Endothelial cell of umbilical vein (primary cell): ENCODE measurements around the gene JUP. TPM values are rescaled to one million over a fixed set of nuclear protein-coding genes. Genes with fewer than 3 reads are reported as not detected.

Source experiments
- BruUV-seq: library from RNA; stranded (reverse); fragments of 400-500 nt; replicated peaks from 2 replicates; lab custom pipeline; 2021; lab: Mats Ljungman, UMichigan
- CTCF ChIA-PET: fragments of 300-600, 350-600 bp; sonication (Branson Sonifier 250); formaldehyde crosslinking; loops from one replicate; lab custom pipeline; 2021; ENCODE audit warnings: antibody characterized with exemption, inconsistent platforms; lab: Charles Lee
- POLR2A ChIA-PET: fragments of 300-600, 350-600 bp; sonication (Branson Sonifier 250); formaldehyde crosslinking; loops from one replicate; lab custom pipeline; 2021; ENCODE audit warnings: antibody characterized with exemption, inconsistent platforms; lab: Charles Lee
- DNase-seq: peaks from one replicate; pipeline ENCODE4 v3.0.0-alpha.2; 2011; ENCODE audit warnings: low read depth, low spot score
- FAIRE-seq: peaks from 2 replicates; lab custom pipeline; 2011; peaks lifted over from hg19 to GRCh38; lab: Jason Lieb, UNC
- H2AFZ ChIP-seq: 2 replicates; pipeline ENCODE4 v1.6.0; 2012; ENCODE audit warnings: low read depth, low read length, control low read depth, inconsistent platforms
- H3K27ac ChIP-seq: 2 replicates; pipeline ENCODE4 v1.5.1; 2011; ENCODE audit warnings: low read depth, mild to moderate bottlenecking, control low read depth, low read length, moderate library complexity; ENCODE audit not compliant: insufficient read depth
- H3K27me3 ChIP-seq, 2 experiments: 2 replicates each; pipeline versions ENCODE4 v1.6.0 to v1.6.1; 2011; ENCODE audit warnings: low read length in 2 of 2, mixed read lengths in 1 of 2; ENCODE audit not compliant: control insufficient read depth in 2 of 2, insufficient read depth in 2 of 2
- H3K36me3 ChIP-seq, 2 experiments: 2 replicates in 1 of 2; 3 replicates in 1 of 2; pipeline ENCODE4 v1.5.1; 2011; ENCODE audit warnings: low read length in 2 of 2, mild to moderate bottlenecking in 1 of 2, moderate library complexity in 1 of 2; ENCODE audit not compliant: control insufficient read depth in 2 of 2, insufficient read depth in 2 of 2; ENCODE audit errors: extremely low read depth in 1 of 2
- H3K4me1 ChIP-seq: 3 replicates; pipeline ENCODE4 v1.5.1; 2011; ENCODE audit warnings: mild to moderate bottlenecking, low read length; ENCODE audit not compliant: control insufficient read depth, insufficient read depth; ENCODE audit errors: extremely low read depth
- H3K4me2 ChIP-seq: 2 replicates; pipeline ENCODE4 v1.6.1; 2011; ENCODE audit warnings: low read length, control low read depth, mixed read lengths; ENCODE audit not compliant: insufficient read depth
- H3K4me3 ChIP-seq, 3 experiments: fragments of 200-600 bp in 1 of 3; sonication (generic), shearing (Covaris generic) in 1 of 3; replicated peaks in 1 of 3; 2 replicates each; pipeline ENCODE4 v1.5.1; 2011 to 2016; ENCODE audit warnings: control low read depth in 3 of 3, low read length in 3 of 3, mild to moderate bottlenecking in 2 of 3, inconsistent platforms in 1 of 3, low read depth in 1 of 3, moderate library complexity in 1 of 3; ENCODE audit not compliant: insufficient read depth in 1 of 3
- H3K79me2 ChIP-seq: 2 replicates; pipeline ENCODE4 v1.6.0; 2012; ENCODE audit warnings: low read length, inconsistent platforms; ENCODE audit not compliant: control insufficient read depth, insufficient read depth
- H3K9ac ChIP-seq: replicated peaks from 2 replicates; pipeline ENCODE3; 2011; ENCODE audit warnings: low read length, control low read depth; ENCODE audit not compliant: insufficient read depth; ENCODE audit errors: extremely low read depth
- H3K9me1 ChIP-seq: replicated peaks from 3 replicates; pipeline ENCODE4 v1.6.0; 2011; ENCODE audit warnings: mild to moderate bottlenecking, low read length; ENCODE audit not compliant: control insufficient read depth, insufficient read depth; ENCODE audit errors: extremely low read depth
- H3K9me3 ChIP-seq: replicated peaks from 2 replicates; pipeline ENCODE4 v1.5.1; 2012; ENCODE audit warnings: low read length, inconsistent platforms; ENCODE audit not compliant: control insufficient read depth, insufficient read depth
- H4K20me1 ChIP-seq: replicated peaks from 2 replicates; pipeline ENCODE3; 2011; ENCODE audit warnings: mild to moderate bottlenecking, low read length; ENCODE audit not compliant: control insufficient read depth, insufficient read depth; ENCODE audit errors: extremely low read depth
- CTCF ChIP-seq, 2 donors: IDR thresholded peaks; 1 replicate in 1 of 2; 2 replicates in 1 of 2; pipeline ENCODE4 v1.5.1; 2011; ENCODE audit warnings: low read length in 2 of 2, mild to moderate bottlenecking in 2 of 2, moderate library complexity in 2 of 2, control low read depth in 1 of 2, inconsistent platforms in 1 of 2, low read depth in 1 of 2; ENCODE audit not compliant: insufficient read depth in 1 of 2; ENCODE audit errors: extremely low read depth in 1 of 2
- EZH2 ChIP-seq: IDR thresholded peaks from 2 replicates; pipeline ENCODE4 v1.6.1; 2012; ENCODE audit warnings: borderline replicate concordance, low read depth, mild to moderate bottlenecking, moderate library complexity, low read length, inconsistent platforms; ENCODE audit not compliant: severe bottlenecking
- FOS ChIP-seq: IDR thresholded peaks from 2 replicates; pipeline ENCODE4 v1.6.1; 2011; ENCODE audit warnings: mild to moderate bottlenecking, low read length, moderate library complexity, borderline replicate concordance; ENCODE audit not compliant: insufficient read depth
- GATA2 ChIP-seq: IDR thresholded peaks from 2 replicates; pipeline ENCODE4 v1.7.0; 2011; ENCODE audit warnings: low read depth, mild to moderate bottlenecking, moderate library complexity, mixed read lengths, low read length; ENCODE audit not compliant: insufficient read length, insufficient read depth
- JUN ChIP-seq: IDR thresholded peaks from 2 replicates; pipeline ENCODE4 v1.6.1; 2011; ENCODE audit warnings: borderline replicate concordance, low read depth; ENCODE audit not compliant: insufficient read length, insufficient read depth
- MAX ChIP-seq: IDR thresholded peaks from 2 replicates; pipeline ENCODE4 v1.6.1; 2011; ENCODE audit not compliant: insufficient read depth, insufficient read length
- MYC ChIP-seq: IDR thresholded peaks from one replicate; pipeline ENCODE4 v1.6.1; 2011; ENCODE audit warnings: mild to moderate bottlenecking, low read depth, low read length
- POLR2A ChIP-seq: IDR thresholded peaks from 2 replicates; pipeline ENCODE4 v1.6.1; 2012; ENCODE audit warnings: low read depth, mild to moderate bottlenecking, control low read depth, low read length
- POLR2AphosphoS5 ChIP-seq: IDR thresholded peaks from 2 replicates; pipeline ENCODE4 v1.6.1; 2012; ENCODE audit warnings: low read depth, mild to moderate bottlenecking, control low read depth, low read length, moderate library complexity; ENCODE audit not compliant: insufficient read depth
- dilution Hi-C: fragments of 300-500 bp; cut with MboI; formaldehyde crosslinking; loops from one replicate; pipeline ENCODE4 v1.15.0; 2019; ENCODE audit warnings: low sequenced_read_pairs; ENCODE audit not compliant: extremely low pct_ligation_motif_present
- intact Hi-C: fragments of 100-400 bp; cut with micrococcal nuclease; formaldehyde crosslinking; loops from one replicate; pipeline ENCODE4 v1.10.0; 2022
- polyA plus RNA-seq, 4 experiments: library from polyadenylated mRNA; depleted of rRNA in 3 of 4; stranded (reverse) in 3 of 4; unstranded in 1 of 4; fragments of >200 nt; gene quantifications; 2 replicates each; pipeline versions ENCODE4 v1.2.1 to v1.2.3, GENCODE V29; 2011 to 2012; ENCODE audit warnings: missing spikeins in 1 of 4
- total RNA-seq: library from RNA; stranded (reverse); gene quantifications from 2 replicates; pipeline ENCODE4 v1.2.3, GENCODE V29; 2021

JUP gene
- total and polyA plus RNA-seq, 2 donors (not counting 3 experiments of a cell fraction or from before 2014, with no cell fraction given), result 98.0 to 171 TPM

- no peaks in the 10 kb centered on the region for H4K20me1 ChIP-seq
- ChIA-PET CTCF (interaction anchor here (1.1 to 4.6 kb wide), 8 partner anchors 14 to 72 kb away, joined by 3 to 50 read pairs (median 6); partner anchors contain the start of genes JUP and P3H4), POLR2A (interaction anchor here (1.1 kb wide), 1 partner anchor 47 kb away, joined by 3 read pairs; the partner anchor contains the start of gene JUP)
- DNase-seq (no peak), FAIRE-seq (no peak)
- H3K4me2 ChIP-seq, result no peak overlapping the region
- peaks cover 12 to 19% of the 10 kb centered on the region in 2 experiments for H3K27me3 ChIP-seq
- H3K79me2 ChIP-seq, result no peaks in the 10 kb centered on the region
- no peak for TF ChIP-seq FOS
- TF ChIP-seq CTCF (IDR thresholded peaks at IDR 0.05; ENCODE audit: extremely low read depth in 1 of 2, insufficient read depth in 1 of 2, low read depth in 1 of 2, low read length in 2 of 2), result no peak
- no peak for TF ChIP-seq EZH2
- TF ChIP-seq POLR2AphosphoS5, result no peak
- no peak for TF ChIP-seq MAX
- no peak for TF ChIP-seq POLR2A
- TF ChIP-seq MYC, result no peak
- no peak for TF ChIP-seq JUN
- no peak for TF ChIP-seq GATA2
- no peak overlapping the region for H3K4me3 ChIP-seq
- BruUV-seq, result no TSS peak
- H3K4me1 ChIP-seq, result peaks cover under 1% of the 10 kb centered on the region
- intact Hi-C loops, result loop anchor here (5.0 kb wide), 1 partner anchor 147 kb away; no protein-coding TSS in a partner anchor
- H3K36me3 ChIP-seq, result no peaks in the 10 kb centered on the region
- H3K27ac ChIP-seq, result no peak overlapping the region
- no peaks in the 10 kb centered on the region for H3K9me1 ChIP-seq
- dilution Hi-C loops, result loop anchor here (10.0 kb wide), 1 partner anchor 65 kb away; no protein-coding TSS in a partner anchor
- no peak overlapping the region for H2AFZ ChIP-seq
- no peaks in the 10 kb centered on the region for H3K9me3 ChIP-seq
- no peak overlapping the region for H3K9ac ChIP-seq
Observed at GRCh38 chr17:41739661-41740352, 46.7 kb downstream of the JUP start.
